NCI-H2171 treated with DMSO at 0.1 percent for 48 hours (cell line): ENCODE measurements around the gene TSHZ2.

ENCODE experiments used
- DNase-seq: peaks from one replicate; lab custom pipeline; 2025; lab: John Stamatoyannopoulos, UW

The TSHZ2 gene

GRCh38 chr20:53027089-53027488 lies 54.9 kb downstream of the TSHZ2 start:
- no peak for DNase-seq

GRCh38 chr20:53028337-53029007 lies 56.3 kb downstream of the TSHZ2 start:
- DNase-seq = no peak

GRCh38 chr20:53030061-53030460 lies 57.9 kb downstream of the TSHZ2 start:
- DNase-seq = no peak

GRCh38 chr20:53032046-53032445 lies 59.9 kb downstream of the TSHZ2 start:
- DNase-seq = no peak

- no peak for DNase-seq
These were observed 60.3 kb downstream of the TSHZ2 start for GRCh38 chr20:53032478-53032932.

GRCh38 chr20:53033176-53033575 lies 61.0 kb downstream of the TSHZ2 start:
- DNase-seq = no peak

- no peak for DNase-seq
These were observed 62.7 kb downstream of the TSHZ2 start for GRCh38 chr20:53034899-53035298.

- DNase-seq = no peak
These were observed 64.8 kb downstream of the TSHZ2 start for GRCh38 chr20:53036992-53037391.

GRCh38 chr20:53037621-53038020 lies 65.5 kb downstream of the TSHZ2 start:
- no peak for DNase-seq

GRCh38 chr20:53038299-53038698 lies 66.1 kb downstream of the TSHZ2 start:
- DNase-seq = no peak

GRCh38 chr20:53040693-53041589 lies 68.8 kb downstream of the TSHZ2 start:
- peak; percentile 6 for DNase-seq

- DNase-seq = no peak
These were observed 70.4 kb downstream of the TSHZ2 start for GRCh38 chr20:53042521-53042920.

- DNase-seq = no peak
These were observed 72.1 kb downstream of the TSHZ2 start for GRCh38 chr20:53044296-53044695.

GRCh38 chr20:53045941-53046340 lies 73.8 kb downstream of the TSHZ2 start:
- DNase-seq = no peak

- DNase-seq = no peak
These were observed 75.0 kb downstream of the TSHZ2 start for GRCh38 chr20:53047203-53047602.

GRCh38 chr20:53048387-53048786 lies 76.2 kb downstream of the TSHZ2 start:
- DNase-seq = no peak

- DNase-seq = no peak
These were observed 78.2 kb downstream of the TSHZ2 start for GRCh38 chr20:53050338-53050737.

- no peak for DNase-seq
These were observed 80.2 kb downstream of the TSHZ2 start for GRCh38 chr20:53052380-53052779.

- DNase-seq = no peak
These were observed 81.4 kb downstream of the TSHZ2 start for GRCh38 chr20:53053595-53053994.

GRCh38 chr20:53055367-53056067 lies 83.4 kb downstream of the TSHZ2 start:
- DNase-seq = no peak

- DNase-seq = no peak
These were observed 85.4 kb downstream of the TSHZ2 start for GRCh38 chr20:53057579-53057978.

GRCh38 chr20:53059848-53060247 lies 87.7 kb downstream of the TSHZ2 start:
- DNase-seq = no peak
